LoVo (cell line): ENCODE results near the gene PUS1.

Experiments used
- DNase-seq: peaks from one replicate; pipeline ENCODE4 v3.0.0-alpha.2; 2016; ENCODE audit warnings: low spot score

Gene PUS1

GRCh38 chr12:131916306-131917138, 12.6 kb upstream of the PUS1 start:
- DNase-seq: no peak

DNA sequence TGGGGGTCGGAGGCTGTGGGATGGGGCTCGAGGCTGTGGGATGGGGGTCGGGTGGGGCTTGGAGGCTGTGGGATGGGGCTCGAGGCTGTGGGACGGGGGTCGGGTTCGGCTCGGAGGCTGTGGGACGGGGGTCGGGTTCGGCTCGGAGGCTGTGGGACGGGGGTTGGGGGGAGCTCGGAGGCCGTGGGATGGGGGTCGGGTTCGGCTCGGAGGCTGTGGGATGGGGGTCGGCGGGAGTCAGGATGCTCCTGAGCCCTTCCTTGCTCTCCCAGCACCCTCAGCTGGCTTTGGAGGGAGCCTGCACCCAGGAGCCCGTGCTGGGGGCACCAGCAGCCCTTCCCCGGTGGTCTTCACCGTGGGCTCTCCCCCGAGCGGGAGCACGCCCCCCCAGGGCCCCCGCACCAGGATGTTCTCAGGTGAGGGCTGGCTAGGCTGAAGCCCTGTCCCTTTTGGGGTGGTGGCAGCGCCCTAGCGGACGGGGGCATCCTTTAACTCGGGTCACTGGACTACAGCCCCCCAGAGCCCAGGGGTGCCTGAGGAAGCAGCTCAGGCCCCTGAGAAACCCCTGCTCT, 11.9 kb upstream of the PUS1 start:
- no peak for DNase-seq

DNA sequence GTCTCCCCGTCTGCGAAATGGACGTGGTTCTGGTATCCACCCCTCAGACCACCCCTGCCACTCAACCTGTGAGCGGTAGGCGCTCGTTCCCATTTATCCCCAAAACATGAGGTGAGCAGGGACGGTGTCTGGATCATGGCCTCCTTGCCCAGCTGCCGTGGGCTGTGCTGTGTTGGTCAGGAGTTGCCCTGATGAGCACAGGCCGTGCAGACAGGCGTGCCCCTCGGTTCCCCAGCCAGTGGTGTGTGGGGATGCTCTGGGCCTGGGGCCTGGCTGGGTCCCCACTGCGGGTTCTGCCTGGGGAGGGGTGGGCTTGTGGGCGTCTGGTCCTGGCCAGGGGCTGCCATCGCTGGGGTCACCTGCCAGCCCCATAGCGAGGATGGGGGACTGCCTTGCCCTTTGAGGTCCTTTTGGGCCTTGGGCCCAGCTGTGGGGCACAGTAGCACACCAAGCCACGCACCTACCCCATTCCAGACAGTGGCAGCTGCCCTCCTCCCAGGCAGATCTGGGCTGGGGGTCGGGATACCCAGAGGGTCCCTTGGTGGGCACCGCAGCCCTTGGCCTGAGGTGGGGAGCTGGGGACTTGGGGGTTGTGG, 11.3 kb upstream of the PUS1 start:
- no peak for DNase-seq

- DNase-seq: no peak
Measured at GRCh38 chr12:131918311-131919050, 10.6 kb upstream of the PUS1 start.

GRCh38 chr12:131919051-131919347, 10.1 kb upstream of the PUS1 start:
- DNase-seq: no peak

- no peak for DNase-seq
Measured at GRCh38 chr12:131919366-131920156, 9.5 kb upstream of the PUS1 start.

DNA sequence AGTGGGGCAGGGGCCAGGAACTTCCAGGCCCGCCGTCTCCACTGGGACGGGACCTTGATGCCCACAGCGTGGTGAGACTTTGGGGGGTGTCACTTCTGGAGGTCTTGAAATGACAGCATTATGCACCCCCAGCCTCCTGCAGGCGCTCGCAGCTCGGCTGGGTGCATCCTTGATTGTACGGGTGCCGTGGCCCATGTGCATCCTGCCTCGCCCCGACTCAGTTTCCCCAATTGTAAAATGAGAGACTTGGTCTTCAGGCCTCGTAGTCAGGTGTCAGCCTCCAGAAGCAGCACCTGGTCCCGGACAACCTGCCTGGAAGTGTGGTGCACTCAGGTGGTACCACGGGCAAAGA, 8.9 kb upstream of the PUS1 start:
- no peak for DNase-seq

- no peak for DNase-seq
Measured at GRCh38 chr12:131920902-131921840, 7.9 kb upstream of the PUS1 start.

- DNase-seq: no peak
Measured at GRCh38 chr12:131921866-131922769, 7.0 kb upstream of the PUS1 start.

DNA sequence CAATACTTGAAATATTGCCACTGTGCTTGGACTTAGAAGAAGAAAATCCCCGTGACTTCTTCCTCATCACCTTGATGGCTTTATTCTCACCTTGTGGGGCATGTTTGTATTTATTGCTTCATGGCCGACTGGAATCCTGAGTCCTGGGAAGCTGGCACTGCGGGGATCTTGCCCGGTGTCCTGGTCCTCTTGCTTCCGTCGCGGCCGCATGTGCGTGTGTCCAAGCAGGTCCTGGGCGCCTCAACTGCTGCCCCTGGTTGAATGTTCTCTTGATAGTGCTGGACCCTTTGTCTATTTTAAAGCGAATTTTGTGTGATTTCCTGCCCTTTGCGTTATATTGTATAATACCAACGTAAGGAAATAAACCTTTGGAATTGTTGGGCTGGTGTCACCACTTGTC, 6.3 kb upstream of the PUS1 start:
- no peak for DNase-seq

DNA sequence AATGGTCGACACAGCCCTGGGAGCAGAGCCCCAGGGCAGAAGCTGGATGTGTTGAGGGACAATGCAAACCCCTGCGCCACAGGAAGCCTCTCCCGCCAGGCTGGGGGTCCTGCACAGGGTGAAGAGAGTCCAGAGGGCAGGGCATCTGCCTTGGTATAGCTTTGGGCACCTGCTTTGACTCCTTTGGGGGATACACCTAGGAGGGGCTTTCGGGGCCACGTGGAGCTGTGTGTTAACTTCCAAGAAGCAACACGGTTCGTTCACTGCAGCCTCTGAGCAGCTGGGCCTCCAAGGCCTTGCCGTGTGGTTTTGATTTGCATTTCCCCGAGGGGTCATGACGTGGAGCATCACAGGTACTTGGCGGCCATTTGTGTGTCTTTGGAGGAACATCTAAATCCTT, 5.8 kb upstream of the PUS1 start:
- no peak for DNase-seq

GRCh38 chr12:131927110-131928079, 1.7 kb upstream of the PUS1 start:
- no peak for DNase-seq

- DNase-seq: peak; percentile 51
Measured at GRCh38 chr12:131928080-131928710, 881 bp upstream of the PUS1 start.

DNA sequence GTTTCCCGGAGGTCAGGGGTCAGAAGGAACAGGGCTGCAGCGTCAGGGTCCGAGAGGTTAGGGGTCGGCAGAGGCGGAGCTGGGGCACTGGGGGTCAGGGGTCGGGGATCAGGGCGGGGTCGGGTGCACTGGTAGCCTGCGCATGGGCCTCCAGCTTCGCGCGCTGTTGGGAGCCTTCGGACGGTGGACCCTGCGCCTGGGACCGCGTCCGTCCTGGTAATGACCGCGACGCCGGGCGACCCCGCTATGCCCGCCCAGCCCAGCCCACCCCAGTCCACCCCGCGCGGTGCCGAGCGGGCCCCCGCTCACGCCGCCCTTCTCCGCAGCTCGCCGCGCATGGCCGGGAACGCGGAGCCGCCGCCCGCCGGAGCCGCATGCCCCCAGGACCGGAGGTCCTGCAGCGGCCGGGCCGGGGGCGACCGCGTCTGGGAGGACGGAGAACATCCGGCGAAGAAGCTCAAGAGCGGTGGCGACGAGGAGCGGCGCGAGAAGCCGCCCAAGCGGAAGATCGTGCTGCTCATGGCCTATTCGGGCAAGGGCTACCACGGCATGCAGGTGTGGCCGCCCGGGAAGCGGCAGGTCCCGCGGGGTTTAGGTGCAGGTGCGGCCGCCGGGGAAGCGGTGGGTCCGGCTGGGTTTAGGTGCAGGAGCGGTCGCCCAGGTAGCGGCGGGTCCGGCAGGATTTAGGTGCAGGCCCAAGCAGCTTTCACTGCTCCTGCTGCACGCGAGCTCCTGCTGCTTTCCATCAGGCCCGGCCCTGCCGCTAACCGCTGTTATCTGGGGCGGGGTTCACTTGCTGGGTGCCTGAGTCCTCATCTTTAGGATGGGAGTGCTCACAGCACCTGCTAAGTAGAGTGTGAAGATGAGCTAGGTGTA, 743 bp downstream of the PUS1 start:
- peak; percentile 29 for DNase-seq

GRCh38 chr12:131930510-131930909, 1.4 kb downstream of the PUS1 start:
- DNase-seq: no peak

- DNase-seq: no peak
Measured at GRCh38 chr12:131933387-131933786, 4.3 kb downstream of the PUS1 start.

- DNase-seq: no peak
Measured at GRCh38 chr12:131934535-131934934, 5.5 kb downstream of the PUS1 start.
